Transverse colon (tissue), 3 donors: Measurements from ENCODE around the gene NRXN2.

Source experiments
- CTCF ChIP-seq, 5 experiments: fragments of 200-600 bp in 3 of 5; fragments of 450-650 bp in 2 of 5; sonication (generic) in 3 of 5; IDR thresholded peaks; 1 replicate in 2 of 5; 2 replicates in 3 of 5; pipeline ENCODE4 v1.5.1; 2016 to 2017; ENCODE audit warnings: antibody characterized with exemption in 5 of 5, inconsistent platforms in 3 of 5, mild to moderate bottlenecking in 2 of 5, moderate library complexity in 1 of 5
- POLR2A ChIP-seq: fragments of 450-650 bp; IDR thresholded peaks from one replicate; pipeline ENCODE4 v1.6.1; 2016; ENCODE audit warnings: antibody characterized with exemption, mild to moderate bottlenecking, moderate library complexity

- TF ChIP-seq CTCF (IDR thresholded peaks at IDR 0.05) (no peak), POLR2A (no peak)
Observed at GRCh38 chr11:64747961-64748665, 25.1 kb upstream of the NRXN2 start.
